ENCODE results near the gene SEMA3C.
A peak's percentile ranks its signal among the peaks of the same experiment; 100 is the strongest.

SEMA3C gene

DNA sequence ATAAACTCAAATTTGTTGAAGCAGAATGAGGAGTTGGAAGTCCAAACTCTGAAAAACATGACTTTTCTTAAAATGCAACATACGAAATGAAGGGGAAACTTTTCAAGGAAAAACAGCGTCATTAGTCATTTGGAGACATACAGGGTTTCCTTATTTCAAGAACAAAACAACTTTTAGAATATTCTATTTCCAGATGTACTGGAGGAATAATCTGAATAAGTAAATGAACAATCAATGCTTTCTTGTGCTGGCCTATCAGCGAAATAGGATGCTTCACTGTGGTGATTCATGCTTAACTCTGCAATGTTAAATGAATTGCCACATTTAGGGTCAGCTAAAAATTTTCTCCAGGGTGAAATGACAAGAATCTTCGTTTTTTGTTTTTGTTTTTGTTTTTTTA is 114.3 kb downstream of the SEMA3C start (continued):
- TF ChIP-seq, protein P1, sequence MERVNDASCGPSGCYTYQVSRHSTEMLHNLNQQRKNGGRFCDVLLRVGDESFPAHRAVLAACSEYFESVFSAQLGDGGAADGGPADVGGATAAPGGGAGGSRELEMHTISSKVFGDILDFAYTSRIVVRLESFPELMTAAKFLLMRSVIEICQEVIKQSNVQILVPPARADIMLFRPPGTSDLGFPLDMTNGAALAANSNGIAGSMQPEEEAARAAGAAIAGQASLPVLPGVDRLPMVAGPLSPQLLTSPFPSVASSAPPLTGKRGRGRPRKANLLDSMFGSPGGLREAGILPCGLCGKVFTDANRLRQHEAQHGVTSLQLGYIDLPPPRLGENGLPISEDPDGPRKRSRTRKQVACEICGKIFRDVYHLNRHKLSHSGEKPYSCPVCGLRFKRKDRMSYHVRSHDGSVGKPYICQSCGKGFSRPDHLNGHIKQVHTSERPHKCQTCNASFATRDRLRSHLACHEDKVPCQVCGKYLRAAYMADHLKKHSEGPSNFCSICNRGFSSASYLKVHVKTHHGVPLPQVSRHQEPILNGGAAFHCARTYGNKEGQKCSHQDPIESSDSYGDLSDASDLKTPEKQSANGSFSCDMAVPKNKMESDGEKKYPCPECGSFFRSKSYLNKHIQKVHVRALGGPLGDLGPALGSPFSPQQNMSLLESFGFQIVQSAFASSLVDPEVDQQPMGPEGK (tag by site-specific recombination; IDR thresholded peaks at IDR 0.05) = no peak
- TF ChIP-seq ZNF202 (tag by site-specific recombination; IDR thresholded peaks at IDR 0.05; ENCODE audit: borderline replicate concordance) = no peak
- TF ChIP-seq ZBTB48 (tag by site-specific recombination; IDR thresholded peaks at IDR 0.05) = no peak
- no peak for TF ChIP-seq ZNF777 (tag by site-specific recombination; IDR thresholded peaks at IDR 0.05; ENCODE audit: borderline replicate concordance)
- no peak for TF ChIP-seq ZNF266 (tag by site-specific recombination; IDR thresholded peaks at IDR 0.05; ENCODE audit: low read depth)
- TF ChIP-seq MEIS1 (CRISPR knock-in tag; IDR thresholded peaks at IDR 0.05; ENCODE audit: borderline replicate concordance) = no peak
- no peak for TF ChIP-seq ZNF561 (tag by site-specific recombination; IDR thresholded peaks at IDR 0.05; ENCODE audit: borderline replicate concordance)
- TF ChIP-seq ZNF37A (tag by site-specific recombination; IDR thresholded peaks at IDR 0.05) = no peak
- TF ChIP-seq ZNF114 (tag by site-specific recombination; IDR thresholded peaks at IDR 0.05) = no peak
- TF ChIP-seq ZNF670 (tag by site-specific recombination; IDR thresholded peaks at IDR 0.05; ENCODE audit: low read depth) = no peak
- no peak for TF ChIP-seq ZBTB17 (tag by site-specific recombination; IDR thresholded peaks at IDR 0.05)
- TF ChIP-seq ZBTB21 (tag by site-specific recombination; IDR thresholded peaks at IDR 0.05) = no peak
- TF ChIP-seq ZNF530 (tag by site-specific recombination; IDR thresholded peaks at IDR 0.05; ENCODE audit: low read depth) = no peak

DNA sequence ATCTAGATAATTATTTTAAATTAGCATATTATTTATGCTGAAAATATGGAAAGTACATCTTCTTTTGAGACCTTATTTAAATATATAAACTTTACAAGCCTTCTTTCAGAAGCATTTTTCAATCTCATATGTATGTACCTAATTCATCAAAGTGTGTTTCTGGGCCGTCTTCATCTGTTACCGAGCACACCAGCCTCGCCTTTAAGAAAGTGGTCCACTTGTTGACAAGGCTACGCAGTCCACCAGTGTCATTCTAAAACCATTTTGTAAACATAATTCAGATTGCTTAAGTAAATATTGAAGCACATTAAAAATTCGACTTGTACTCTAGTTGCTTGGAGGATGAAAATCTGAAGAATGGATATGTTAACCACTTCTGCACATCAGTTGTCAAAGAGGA is 116.3 kb downstream of the SEMA3C start:
- no peak overlapping the region for H3K27ac ChIP-seq (ENCODE audit: extremely low read depth, low read depth, low read length)
- no peaks in the 10 kb centered on the region for H3K9me3 ChIP-seq (ENCODE audit: control insufficient read depth, insufficient read depth, low read depth, low read length)
- H3K36me3 ChIP-seq (ENCODE audit: control insufficient read depth in 2 of 2, insufficient read depth in 1 of 2, low read length in 2 of 2) = peaks cover 0 to 8% of the 10 kb centered on the region in 2 experiments; a peak in 2 of 3 replicates
- ChIA-PET CTCF (interaction anchor here (1.5 kb wide), 1 partner anchor 13 kb away, joined by 3 read pairs; no protein-coding TSS in a partner anchor), POLR2A (no interaction called here)
- H3K4me3 ChIP-seq (ENCODE audit: low read depth, low read length) = no peak overlapping the region
- TF ChIP-seq SCRT2 (tag by site-specific recombination; IDR thresholded peaks at IDR 0.05) (0 out of 2 replicates have a peak, but pooled peaks have one; percentile 16), ZNF133 (tag by site-specific recombination; IDR thresholded peaks at IDR 0.05) (no peak)
- H3K4me1 ChIP-seq (ENCODE audit: control insufficient read depth, insufficient read depth, low read length) = peaks cover 4% of the 10 kb centered on the region; the same call in 1 of the 2 replicates

DNA sequence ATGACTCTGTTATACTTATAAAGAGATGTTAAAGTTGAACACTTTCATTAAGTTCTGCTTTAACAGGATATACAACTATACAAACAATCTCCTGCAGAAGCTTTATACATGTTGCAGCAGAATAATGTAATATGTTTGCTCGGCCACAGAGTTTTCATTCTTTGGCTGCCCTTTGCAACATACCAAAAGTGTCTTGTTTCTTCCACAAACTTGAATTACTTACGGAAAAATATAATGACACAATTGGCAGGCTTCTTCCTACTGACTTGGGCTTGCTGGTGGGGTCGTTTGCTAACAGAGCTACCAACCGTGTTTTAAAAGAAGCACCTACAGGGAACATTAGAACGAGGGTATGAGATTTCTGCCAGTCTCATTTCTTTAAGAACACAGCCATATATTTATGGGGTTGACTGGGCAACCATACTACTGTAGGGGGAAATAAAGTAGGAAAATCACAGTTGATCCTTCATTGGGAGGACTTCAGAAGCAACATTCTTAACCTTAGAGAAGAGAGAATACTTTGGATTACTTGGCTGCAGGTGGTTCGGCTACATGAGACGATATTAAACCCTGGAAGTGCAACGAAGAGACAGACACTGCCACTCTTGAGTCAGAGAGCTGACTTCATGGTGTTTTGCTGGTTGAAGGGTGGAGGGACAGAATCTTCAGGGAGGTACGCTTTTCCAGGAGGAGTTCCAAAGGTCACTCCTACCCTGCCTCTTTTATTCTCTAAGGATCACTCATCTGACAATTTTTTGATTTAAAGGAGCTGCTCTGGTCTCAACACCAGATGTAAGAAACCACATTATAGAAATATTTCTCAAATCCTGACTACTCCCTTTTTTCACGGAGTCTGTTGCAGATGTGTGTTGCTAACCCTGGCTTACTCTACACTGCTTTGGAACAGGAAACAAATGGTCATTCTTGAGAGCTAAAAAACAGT is 123.9 kb downstream of the SEMA3C start:
- TF ChIP-seq ZNF184 (tag by site-specific recombination; IDR thresholded peaks at IDR 0.05) (no peak), ZNF544 (tag by site-specific recombination; IDR thresholded peaks at IDR 0.05) (no peak)
- CTCF ChIA-PET = interaction anchor here (0.7 kb wide), 1 partner anchor 68 kb away, joined by 3 read pairs; no protein-coding TSS in a partner anchor
- H3K36me3 ChIP-seq (ENCODE audit: control insufficient read depth in 2 of 2, insufficient read depth in 1 of 2, low read length in 2 of 2) = peaks cover 0 to 8% of the 10 kb centered on the region in 2 experiments; a peak in 1 of 3 replicates
- H3K4me3 ChIP-seq (ENCODE audit: low read depth, low read length) = no peak overlapping the region
- peaks cover 4% of the 10 kb centered on the region; the same call in 1 of the 2 replicates for H3K4me1 ChIP-seq (ENCODE audit: control insufficient read depth, insufficient read depth, low read length)
- H3K9me3 ChIP-seq (ENCODE audit: control insufficient read depth, insufficient read depth, low read depth, low read length) = no peaks in the 10 kb centered on the region
- POLR2A ChIA-PET = no interaction called here
- no peak overlapping the region for H3K27ac ChIP-seq (ENCODE audit: extremely low read depth, low read depth, low read length)

DNA sequence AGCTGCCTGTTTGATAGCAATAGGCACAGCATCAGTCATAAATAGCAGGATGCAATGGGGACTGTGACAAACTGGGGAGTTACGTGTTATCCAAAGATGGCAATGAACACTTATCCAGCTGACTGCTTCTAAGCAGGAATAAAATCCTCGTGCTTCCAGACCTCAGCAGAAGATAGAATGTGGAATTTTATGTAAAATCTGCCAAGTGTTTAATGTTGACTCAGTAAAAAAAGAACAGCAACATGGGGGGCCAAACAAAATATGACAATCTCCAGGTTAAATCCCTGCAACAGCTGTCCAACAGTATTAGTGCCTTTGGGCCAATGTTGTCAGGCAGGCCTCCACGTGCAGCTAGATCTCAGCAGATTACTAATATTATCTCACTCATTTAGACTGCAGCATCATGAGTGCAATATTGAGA is 127.3 kb downstream of the SEMA3C start:
- peaks cover 5% of the 10 kb centered on the region; the same call in 1 of the 2 replicates for H3K4me1 ChIP-seq (ENCODE audit: control insufficient read depth, insufficient read depth, low read length)
- H3K36me3 ChIP-seq (ENCODE audit: control insufficient read depth in 2 of 2, insufficient read depth in 1 of 2, low read length in 2 of 2) = no peaks in the 10 kb centered on the region
- TF ChIP-seq FEZF1 (tag by site-specific recombination; IDR thresholded peaks at IDR 0.05) (0 out of 2 replicates have a peak, but pooled peaks have one; percentile 11), ZNF394 (tag by site-specific recombination; IDR thresholded peaks at IDR 0.05; ENCODE audit: borderline replicate concordance) (no peak)
- POLR2A ChIA-PET = no interaction called here
- no peak overlapping the region for H3K4me3 ChIP-seq (ENCODE audit: low read depth, low read length)
- H3K27ac ChIP-seq (ENCODE audit: extremely low read depth, low read depth, low read length) = no peak overlapping the region
- CTCF ChIA-PET = interaction anchor here (0.6 to 1.1 kb wide), 3 partner anchors 8 to 772 kb away, joined by 3 read pairs; no protein-coding TSS in a partner anchor
- no peaks in the 10 kb centered on the region for H3K9me3 ChIP-seq (ENCODE audit: control insufficient read depth, insufficient read depth, low read depth, low read length)
